HG03196 (cell line): ENCODE measurements around the gene BLM.
"Not testable (repeated sequence)": the region's sequence is repeated elsewhere in the genome, so short reads cannot be mapped to it uniquely, and the experiment has no call there.

Experiments
- ATAC-seq: cut with Tn5 transposase; IDR thresholded peaks from one replicate; pipeline ENCODE4 v1.9.1; 2021; ENCODE audit not compliant: unreplicated experiment

Gene BLM

GRCh38 chr15:90844696-90845095, 127.5 kb downstream of the BLM start:
- no peak for ATAC-seq

GRCh38 chr15:90845201-90845949, 128.2 kb downstream of the BLM start:
- peak; percentile 78 for ATAC-seq

GRCh38 chr15:90849424-90849823, 132.3 kb downstream of the BLM start:
- not testable (repeated sequence) for ATAC-seq

- ATAC-seq = no peak
Observed at GRCh38 chr15:90851114-90851513, 134.0 kb downstream of the BLM start.

- no peak for ATAC-seq
Observed at GRCh38 chr15:90851940-90852339, 134.8 kb downstream of the BLM start.

GRCh38 chr15:90855139-90855538, 138.0 kb downstream of the BLM start:
- ATAC-seq = no peak

GRCh38 chr15:90857337-90857736, 140.2 kb downstream of the BLM start:
- no peak for ATAC-seq

GRCh38 chr15:90857883-90858443, 140.8 kb downstream of the BLM start:
- ATAC-seq = no peak

- ATAC-seq = no peak
Observed at GRCh38 chr15:90859234-90860131, 142.3 kb downstream of the BLM start.

- no peak for ATAC-seq
Observed at GRCh38 chr15:90860450-90860849, 143.3 kb downstream of the BLM start.

- no peak for ATAC-seq
Observed at GRCh38 chr15:90860942-90861675, 144.0 kb downstream of the BLM start.

- ATAC-seq = no peak
Observed at GRCh38 chr15:90862487-90862886, 145.3 kb downstream of the BLM start.

- ATAC-seq = no peak
Observed at GRCh38 chr15:90862964-90863778, 146.0 kb downstream of the BLM start.

- ATAC-seq = no peak
Observed at GRCh38 chr15:90863987-90864386, 146.8 kb downstream of the BLM start.

- ATAC-seq = no peak
Observed at GRCh38 chr15:90864507-90864906, 147.4 kb downstream of the BLM start.

GRCh38 chr15:90865702-90866101, 148.6 kb downstream of the BLM start:
- ATAC-seq = no peak
